Measurements from ENCODE around the gene KLF5. TPM values are rescaled to one million over a fixed set of nuclear protein-coding genes. Genes with fewer than 3 reads are reported as not detected.

KLF5 gene
- total and polyA plus RNA-seq, 10 of the 15 experiments (the other 5 are each of a cell fraction or from before 2014, with no cell fraction given), result 0.43 to 5.2 (median 1.0) TPM

DNA sequence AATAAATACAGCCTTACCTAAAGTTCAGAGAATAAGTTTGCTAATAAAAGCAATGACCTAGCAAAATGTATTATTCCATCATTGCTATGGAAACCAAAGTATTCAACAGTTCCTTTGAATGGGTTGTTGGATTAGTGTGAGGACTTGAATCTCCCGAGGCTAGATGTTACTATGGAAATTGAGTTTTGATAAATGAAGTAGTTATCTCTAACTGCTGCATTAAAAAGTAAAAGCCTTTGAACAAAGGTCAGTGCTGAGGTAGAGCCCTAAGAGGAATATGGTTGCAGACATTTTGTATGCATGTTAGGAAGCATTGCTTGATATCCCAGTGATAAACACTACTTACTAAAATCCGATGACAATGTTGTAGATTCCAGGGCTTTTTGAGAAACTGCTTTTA is 6.2 kb downstream of the KLF5 start:
- DNase-seq (ENCODE audit: low read depth, low spot score) (no peak), ATAC-seq (no peak), FAIRE-seq (no peak)
- H3K4me1 ChIP-seq (ENCODE audit: control insufficient read depth, insufficient read depth, low read length), result no peaks in the 10 kb centered on the region
- no peaks in the 10 kb centered on the region for H3K79me2 ChIP-seq (ENCODE audit: control insufficient read depth, insufficient read depth, low read length)
- no peak overlapping the region for H3K27ac ChIP-seq (ENCODE audit: control insufficient read depth, insufficient read depth)
- H3K27me3 ChIP-seq (replicated peaks in 1 of 2; ENCODE audit: control insufficient read depth in 2 of 2, insufficient read depth in 2 of 2, low read length in 1 of 2), result peaks cover 0 to 4% of the 10 kb centered on the region in 2 experiments; a peak in 2 of 4 replicates
- H3K9ac ChIP-seq (ENCODE audit: control insufficient read depth, insufficient read depth, low read length), result no peak overlapping the region
- in situ Hi-C loops (cut with MboI) (no loop called here), intact Hi-C loops (cut with micrococcal nuclease; ENCODE audit: unreplicated experiment) (no loop called here)
- H3K4me2 ChIP-seq (ENCODE audit: control insufficient read depth, insufficient read depth), result no peak overlapping the region
- RAD21 ChIA-PET (ENCODE audit: unreplicated experiment), result no interaction called here
- no peaks in the 10 kb centered on the region for H3K36me3 ChIP-seq (ENCODE audit: control insufficient read depth in 2 of 2, insufficient read depth in 2 of 2, low read length in 1 of 2)
- WGBS (ENCODE audit: insufficient coverage, insufficient replicate concordance, low lambda C conversion rate, missing lambda C conversion rate), result 78% methylated on average over 2 of the region's 2 CpGs
- BruUV-seq (replicated peaks), result no TSS peak
- H2AFZ ChIP-seq (ENCODE audit: control insufficient read depth, low read depth, low read length), result no peak overlapping the region
- POLR2A ChIA-PET, result no interaction called here
- no peaks in the 10 kb centered on the region for H4K20me1 ChIP-seq (ENCODE audit: control insufficient read depth, insufficient read depth)
- no peaks in the 10 kb centered on the region for H3K9me3 ChIP-seq (replicated peaks; ENCODE audit: control insufficient read depth, insufficient read depth, low read length)
- no peak overlapping the region for H3K4me3 ChIP-seq
- no peak for TF ChIP-seq ZNF622 (IDR thresholded peaks at IDR 0.05)
- no peak for TF ChIP-seq CREM (IDR thresholded peaks at IDR 0.05; ENCODE audit: low read depth)
- no peak for TF ChIP-seq DPF2 (IDR thresholded peaks at IDR 0.05)
- no peak for TF ChIP-seq POLR2A (IDR thresholded peaks at IDR 0.05; ENCODE audit: low read depth, low read length)
- TF ChIP-seq, protein P1, sequence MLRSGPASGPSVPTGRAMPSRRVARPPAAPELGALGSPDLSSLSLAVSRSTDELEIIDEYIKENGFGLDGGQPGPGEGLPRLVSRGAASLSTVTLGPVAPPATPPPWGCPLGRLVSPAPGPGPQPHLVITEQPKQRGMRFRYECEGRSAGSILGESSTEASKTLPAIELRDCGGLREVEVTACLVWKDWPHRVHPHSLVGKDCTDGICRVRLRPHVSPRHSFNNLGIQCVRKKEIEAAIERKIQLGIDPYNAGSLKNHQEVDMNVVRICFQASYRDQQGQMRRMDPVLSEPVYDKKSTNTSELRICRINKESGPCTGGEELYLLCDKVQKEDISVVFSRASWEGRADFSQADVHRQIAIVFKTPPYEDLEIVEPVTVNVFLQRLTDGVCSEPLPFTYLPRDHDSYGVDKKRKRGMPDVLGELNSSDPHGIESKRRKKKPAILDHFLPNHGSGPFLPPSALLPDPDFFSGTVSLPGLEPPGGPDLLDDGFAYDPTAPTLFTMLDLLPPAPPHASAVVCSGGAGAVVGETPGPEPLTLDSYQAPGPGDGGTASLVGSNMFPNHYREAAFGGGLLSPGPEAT (IDR thresholded peaks at IDR 0.05; ENCODE audit: low read depth), result no peak
- TF ChIP-seq TBL1XR1 (IDR thresholded peaks at IDR 0.05; ENCODE audit: low read depth, low read length), result no peak
- TF ChIP-seq MTA2 (IDR thresholded peaks at IDR 0.05; ENCODE audit: low read depth), result no peak
- TF ChIP-seq, protein P2, sequence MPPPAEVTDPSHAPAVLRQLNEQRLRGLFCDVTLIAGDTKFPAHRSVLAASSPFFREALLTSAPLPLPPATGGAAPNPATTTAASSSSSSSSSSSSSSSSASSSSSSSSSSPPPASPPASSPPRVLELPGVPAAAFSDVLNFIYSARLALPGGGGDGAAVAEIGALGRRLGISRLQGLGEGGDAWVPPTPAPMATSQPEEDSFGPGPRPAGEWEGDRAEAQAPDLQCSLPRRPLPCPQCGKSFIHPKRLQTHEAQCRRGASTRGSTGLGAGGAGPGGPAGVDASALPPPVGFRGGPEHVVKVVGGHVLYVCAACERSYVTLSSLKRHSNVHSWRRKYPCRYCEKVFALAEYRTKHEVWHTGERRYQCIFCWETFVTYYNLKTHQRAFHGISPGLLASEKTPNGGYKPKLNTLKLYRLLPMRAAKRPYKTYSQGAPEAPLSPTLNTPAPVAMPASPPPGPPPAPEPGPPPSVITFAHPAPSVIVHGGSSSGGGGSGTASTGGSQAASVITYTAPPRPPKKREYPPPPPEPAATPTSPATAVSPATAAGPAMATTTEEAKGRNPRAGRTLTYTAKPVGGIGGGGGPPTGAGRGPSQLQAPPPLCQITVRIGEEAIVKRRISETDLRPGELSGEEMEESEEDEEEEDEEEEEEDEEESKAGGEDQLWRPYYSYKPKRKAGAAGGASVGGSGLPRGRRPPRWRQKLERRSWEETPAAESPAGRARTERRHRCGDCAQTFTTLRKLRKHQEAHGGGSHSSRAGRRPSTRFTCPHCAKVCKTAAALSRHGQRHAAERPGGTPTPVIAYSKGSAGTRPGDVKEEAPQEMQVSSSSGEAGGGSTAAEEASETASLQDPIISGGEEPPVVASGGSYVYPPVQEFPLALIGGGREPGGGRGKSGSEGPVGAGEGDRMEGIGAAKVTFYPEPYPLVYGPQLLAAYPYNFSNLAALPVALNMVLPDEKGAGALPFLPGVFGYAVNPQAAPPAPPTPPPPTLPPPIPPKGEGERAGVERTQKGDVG (CRISPR knock-in tag; IDR thresholded peaks at IDR 0.05), result no peak
- TF ChIP-seq, protein P3, sequence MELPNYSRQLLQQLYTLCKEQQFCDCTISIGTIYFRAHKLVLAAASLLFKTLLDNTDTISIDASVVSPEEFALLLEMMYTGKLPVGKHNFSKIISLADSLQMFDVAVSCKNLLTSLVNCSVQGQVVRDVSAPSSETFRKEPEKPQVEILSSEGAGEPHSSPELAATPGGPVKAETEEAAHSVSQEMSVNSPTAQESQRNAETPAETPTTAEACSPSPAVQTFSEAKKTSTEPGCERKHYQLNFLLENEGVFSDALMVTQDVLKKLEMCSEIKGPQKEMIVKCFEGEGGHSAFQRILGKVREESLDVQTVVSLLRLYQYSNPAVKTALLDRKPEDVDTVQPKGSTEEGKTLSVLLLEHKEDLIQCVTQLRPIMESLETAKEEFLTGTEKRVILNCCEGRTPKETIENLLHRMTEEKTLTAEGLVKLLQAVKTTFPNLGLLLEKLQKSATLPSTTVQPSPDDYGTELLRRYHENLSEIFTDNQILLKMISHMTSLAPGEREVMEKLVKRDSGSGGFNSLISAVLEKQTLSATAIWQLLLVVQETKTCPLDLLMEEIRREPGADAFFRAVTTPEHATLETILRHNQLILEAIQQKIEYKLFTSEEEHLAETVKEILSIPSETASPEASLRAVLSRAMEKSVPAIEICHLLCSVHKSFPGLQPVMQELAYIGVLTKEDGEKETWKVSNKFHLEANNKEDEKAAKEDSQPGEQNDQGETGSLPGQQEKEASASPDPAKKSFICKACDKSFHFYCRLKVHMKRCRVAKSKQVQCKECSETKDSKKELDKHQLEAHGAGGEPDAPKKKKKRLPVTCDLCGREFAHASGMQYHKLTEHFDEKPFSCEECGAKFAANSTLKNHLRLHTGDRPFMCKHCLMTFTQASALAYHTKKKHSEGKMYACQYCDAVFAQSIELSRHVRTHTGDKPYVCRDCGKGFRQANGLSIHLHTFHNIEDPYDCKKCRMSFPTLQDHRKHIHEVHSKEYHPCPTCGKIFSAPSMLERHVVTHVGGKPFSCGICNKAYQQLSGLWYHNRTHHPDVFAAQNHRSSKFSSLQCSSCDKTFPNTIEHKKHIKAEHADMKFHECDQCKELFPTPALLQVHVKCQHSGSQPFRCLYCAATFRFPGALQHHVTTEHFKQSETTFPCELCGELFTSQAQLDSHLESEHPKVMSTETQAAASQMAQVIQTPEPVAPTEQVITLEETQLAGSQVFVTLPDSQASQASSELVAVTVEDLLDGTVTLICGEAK (IDR thresholded peaks at IDR 0.05; ENCODE audit: borderline replicate concordance), result no peak
- TF ChIP-seq ATF7 (IDR thresholded peaks at IDR 0.05; ENCODE audit: low read depth), result no peak
- TF ChIP-seq SRF (IDR thresholded peaks at IDR 0.05; ENCODE audit: low read depth in 2 of 2, low read length in 2 of 2), result no peak
- TF ChIP-seq NFYA (IDR thresholded peaks at IDR 0.05; ENCODE audit: borderline replicate concordance, low read depth, low read length), result no peak
- TF ChIP-seq, protein P4, sequence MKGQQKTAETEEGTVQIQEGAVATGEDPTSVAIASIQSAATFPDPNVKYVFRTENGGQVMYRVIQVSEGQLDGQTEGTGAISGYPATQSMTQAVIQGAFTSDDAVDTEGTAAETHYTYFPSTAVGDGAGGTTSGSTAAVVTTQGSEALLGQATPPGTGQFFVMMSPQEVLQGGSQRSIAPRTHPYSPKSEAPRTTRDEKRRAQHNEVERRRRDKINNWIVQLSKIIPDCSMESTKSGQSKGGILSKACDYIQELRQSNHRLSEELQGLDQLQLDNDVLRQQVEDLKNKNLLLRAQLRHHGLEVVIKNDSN (IDR thresholded peaks at IDR 0.05; ENCODE audit: borderline replicate concordance, extremely low read length, insufficient read depth, low read depth, low read length), result no peak
- no peak for TF ChIP-seq CREB1 (IDR thresholded peaks at IDR 0.05; ENCODE audit: low read depth)
- no peak for TF ChIP-seq ZNF217 (IDR thresholded peaks at IDR 0.05)
- CTCF ChIA-PET, result interaction anchor here (0.6 kb wide), 1 partner anchor 30 kb away, joined by 3 read pairs; no protein-coding TSS in a partner anchor
- SMC1A ChIA-PET (ENCODE audit: uncharacterized antibody, unreplicated experiment), result interaction anchor here (1.3 kb wide), 1 partner anchor 9 kb away, joined by 3 read pairs; no protein-coding TSS in a partner anchor

All from GM12878 (cell line).